Endothelial cell of umbilical vein (primary cell): ENCODE results near the gene FBXO8. TPM values are rescaled to one million over a fixed set of nuclear protein-coding genes. Genes with fewer than 3 reads are reported as not detected.

ENCODE experiments used
- BruUV-seq: library from RNA; stranded (reverse); fragments of 400-500 nt; replicated peaks from 2 replicates; lab custom pipeline; 2021; lab: Mats Ljungman, UMichigan
- CTCF ChIA-PET: fragments of 300-600, 350-600 bp; sonication (Branson Sonifier 250); formaldehyde crosslinking; loops from one replicate; lab custom pipeline; 2021; ENCODE audit warnings: antibody characterized with exemption, inconsistent platforms; lab: Charles Lee
- POLR2A ChIA-PET: fragments of 300-600, 350-600 bp; sonication (Branson Sonifier 250); formaldehyde crosslinking; loops from one replicate; lab custom pipeline; 2021; ENCODE audit warnings: antibody characterized with exemption, inconsistent platforms; lab: Charles Lee
- DNase-seq: peaks from one replicate; pipeline ENCODE4 v3.0.0-alpha.2; 2011; ENCODE audit warnings: low read depth, low spot score
- FAIRE-seq: peaks from 2 replicates; lab custom pipeline; 2011; peaks lifted over from hg19 to GRCh38; lab: Jason Lieb, UNC
- H2AFZ ChIP-seq: 2 replicates; pipeline ENCODE4 v1.6.0; 2012; ENCODE audit warnings: low read depth, low read length, control low read depth, inconsistent platforms
- H3K27ac ChIP-seq: 2 replicates; pipeline ENCODE4 v1.5.1; 2011; ENCODE audit warnings: low read depth, mild to moderate bottlenecking, control low read depth, low read length, moderate library complexity; ENCODE audit not compliant: insufficient read depth
- H3K27me3 ChIP-seq, 2 experiments: 2 replicates each; pipeline versions ENCODE4 v1.6.0 to v1.6.1; 2011; ENCODE audit warnings: low read length in 2 of 2, mixed read lengths in 1 of 2; ENCODE audit not compliant: control insufficient read depth in 2 of 2, insufficient read depth in 2 of 2
- H3K36me3 ChIP-seq, 2 experiments: 2 replicates in 1 of 2; 3 replicates in 1 of 2; pipeline ENCODE4 v1.5.1; 2011; ENCODE audit warnings: low read length in 2 of 2, mild to moderate bottlenecking in 1 of 2, moderate library complexity in 1 of 2; ENCODE audit not compliant: control insufficient read depth in 2 of 2, insufficient read depth in 2 of 2; ENCODE audit errors: extremely low read depth in 1 of 2
- H3K4me1 ChIP-seq: 3 replicates; pipeline ENCODE4 v1.5.1; 2011; ENCODE audit warnings: mild to moderate bottlenecking, low read length; ENCODE audit not compliant: control insufficient read depth, insufficient read depth; ENCODE audit errors: extremely low read depth
- H3K4me2 ChIP-seq: 2 replicates; pipeline ENCODE4 v1.6.1; 2011; ENCODE audit warnings: low read length, control low read depth, mixed read lengths; ENCODE audit not compliant: insufficient read depth
- H3K4me3 ChIP-seq, 3 experiments: fragments of 200-600 bp in 1 of 3; sonication (generic), shearing (Covaris generic) in 1 of 3; replicated peaks in 1 of 3; 2 replicates each; pipeline ENCODE4 v1.5.1; 2011 to 2016; ENCODE audit warnings: control low read depth in 3 of 3, low read length in 3 of 3, mild to moderate bottlenecking in 2 of 3, inconsistent platforms in 1 of 3, low read depth in 1 of 3, moderate library complexity in 1 of 3; ENCODE audit not compliant: insufficient read depth in 1 of 3
- H3K79me2 ChIP-seq: 2 replicates; pipeline ENCODE4 v1.6.0; 2012; ENCODE audit warnings: low read length, inconsistent platforms; ENCODE audit not compliant: control insufficient read depth, insufficient read depth
- H3K9ac ChIP-seq: replicated peaks from 2 replicates; pipeline ENCODE3; 2011; ENCODE audit warnings: low read length, control low read depth; ENCODE audit not compliant: insufficient read depth; ENCODE audit errors: extremely low read depth
- H3K9me1 ChIP-seq: replicated peaks from 3 replicates; pipeline ENCODE4 v1.6.0; 2011; ENCODE audit warnings: mild to moderate bottlenecking, low read length; ENCODE audit not compliant: control insufficient read depth, insufficient read depth; ENCODE audit errors: extremely low read depth
- H3K9me3 ChIP-seq: replicated peaks from 2 replicates; pipeline ENCODE4 v1.5.1; 2012; ENCODE audit warnings: low read length, inconsistent platforms; ENCODE audit not compliant: control insufficient read depth, insufficient read depth
- H4K20me1 ChIP-seq: replicated peaks from 2 replicates; pipeline ENCODE3; 2011; ENCODE audit warnings: mild to moderate bottlenecking, low read length; ENCODE audit not compliant: control insufficient read depth, insufficient read depth; ENCODE audit errors: extremely low read depth
- EZH2 ChIP-seq: IDR thresholded peaks from 2 replicates; pipeline ENCODE4 v1.6.1; 2012; ENCODE audit warnings: borderline replicate concordance, low read depth, mild to moderate bottlenecking, moderate library complexity, low read length, inconsistent platforms; ENCODE audit not compliant: severe bottlenecking
- FOS ChIP-seq: IDR thresholded peaks from 2 replicates; pipeline ENCODE4 v1.6.1; 2011; ENCODE audit warnings: mild to moderate bottlenecking, low read length, moderate library complexity, borderline replicate concordance; ENCODE audit not compliant: insufficient read depth
- GATA2 ChIP-seq: IDR thresholded peaks from 2 replicates; pipeline ENCODE4 v1.7.0; 2011; ENCODE audit warnings: low read depth, mild to moderate bottlenecking, moderate library complexity, mixed read lengths, low read length; ENCODE audit not compliant: insufficient read length, insufficient read depth
- JUN ChIP-seq: IDR thresholded peaks from 2 replicates; pipeline ENCODE4 v1.6.1; 2011; ENCODE audit warnings: borderline replicate concordance, low read depth; ENCODE audit not compliant: insufficient read length, insufficient read depth
- MYC ChIP-seq: IDR thresholded peaks from one replicate; pipeline ENCODE4 v1.6.1; 2011; ENCODE audit warnings: mild to moderate bottlenecking, low read depth, low read length
- POLR2A ChIP-seq: IDR thresholded peaks from 2 replicates; pipeline ENCODE4 v1.6.1; 2012; ENCODE audit warnings: low read depth, mild to moderate bottlenecking, control low read depth, low read length
- POLR2AphosphoS5 ChIP-seq: IDR thresholded peaks from 2 replicates; pipeline ENCODE4 v1.6.1; 2012; ENCODE audit warnings: low read depth, mild to moderate bottlenecking, control low read depth, low read length, moderate library complexity; ENCODE audit not compliant: insufficient read depth
- dilution Hi-C: fragments of 300-500 bp; cut with MboI; formaldehyde crosslinking; loops from one replicate; pipeline ENCODE4 v1.15.0; 2019; ENCODE audit warnings: low sequenced_read_pairs; ENCODE audit not compliant: extremely low pct_ligation_motif_present
- intact Hi-C: fragments of 100-400 bp; cut with micrococcal nuclease; formaldehyde crosslinking; loops from one replicate; pipeline ENCODE4 v1.10.0; 2022
- polyA plus RNA-seq, 4 experiments: library from polyadenylated mRNA; depleted of rRNA in 3 of 4; stranded (reverse) in 3 of 4; unstranded in 1 of 4; fragments of >200 nt; gene quantifications; 2 replicates each; pipeline versions ENCODE4 v1.2.1 to v1.2.3, GENCODE V29; 2011 to 2012; ENCODE audit warnings: missing spikeins in 1 of 4
- total RNA-seq: library from RNA; stranded (reverse); gene quantifications from 2 replicates; pipeline ENCODE4 v1.2.3, GENCODE V29; 2021
- TF ChIP-seq, protein P1 (sequence below), 2 donors: IDR thresholded peaks; 1 replicate in 1 of 2; 2 replicates in 1 of 2; pipeline ENCODE4 v1.5.1; 2011; ENCODE audit warnings: low read length in 2 of 2, mild to moderate bottlenecking in 2 of 2, moderate library complexity in 2 of 2, control low read depth in 1 of 2, inconsistent platforms in 1 of 2, low read depth in 1 of 2; ENCODE audit not compliant: insufficient read depth in 1 of 2; ENCODE audit errors: extremely low read depth in 1 of 2
- TF ChIP-seq, protein P2 (sequence below): IDR thresholded peaks from 2 replicates; pipeline ENCODE4 v1.6.1; 2011; ENCODE audit not compliant: insufficient read depth, insufficient read length

FBXO8 gene
- total and polyA plus RNA-seq, 2 donors (not counting 3 experiments of a cell fraction or from before 2014, with no cell fraction given) = 9.9 to 14.5 TPM

GRCh38 chr4:174245714-174246113, 37.8 kb downstream of the FBXO8 start:
- intact Hi-C loops (no loop called here), dilution Hi-C loops (no loop called here)
- TF ChIP-seq, protein P1, sequence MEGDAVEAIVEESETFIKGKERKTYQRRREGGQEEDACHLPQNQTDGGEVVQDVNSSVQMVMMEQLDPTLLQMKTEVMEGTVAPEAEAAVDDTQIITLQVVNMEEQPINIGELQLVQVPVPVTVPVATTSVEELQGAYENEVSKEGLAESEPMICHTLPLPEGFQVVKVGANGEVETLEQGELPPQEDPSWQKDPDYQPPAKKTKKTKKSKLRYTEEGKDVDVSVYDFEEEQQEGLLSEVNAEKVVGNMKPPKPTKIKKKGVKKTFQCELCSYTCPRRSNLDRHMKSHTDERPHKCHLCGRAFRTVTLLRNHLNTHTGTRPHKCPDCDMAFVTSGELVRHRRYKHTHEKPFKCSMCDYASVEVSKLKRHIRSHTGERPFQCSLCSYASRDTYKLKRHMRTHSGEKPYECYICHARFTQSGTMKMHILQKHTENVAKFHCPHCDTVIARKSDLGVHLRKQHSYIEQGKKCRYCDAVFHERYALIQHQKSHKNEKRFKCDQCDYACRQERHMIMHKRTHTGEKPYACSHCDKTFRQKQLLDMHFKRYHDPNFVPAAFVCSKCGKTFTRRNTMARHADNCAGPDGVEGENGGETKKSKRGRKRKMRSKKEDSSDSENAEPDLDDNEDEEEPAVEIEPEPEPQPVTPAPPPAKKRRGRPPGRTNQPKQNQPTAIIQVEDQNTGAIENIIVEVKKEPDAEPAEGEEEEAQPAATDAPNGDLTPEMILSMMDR (IDR thresholded peaks at IDR 0.05; ENCODE audit: extremely low read depth in 1 of 2, insufficient read depth in 1 of 2, low read depth in 1 of 2, low read length in 2 of 2) = no peak
- TF ChIP-seq FOS = no peak
- TF ChIP-seq EZH2 = no peak
- no peak for TF ChIP-seq POLR2A
- no peak for TF ChIP-seq MYC
- TF ChIP-seq GATA2 = no peak
- TF ChIP-seq, protein P2, sequence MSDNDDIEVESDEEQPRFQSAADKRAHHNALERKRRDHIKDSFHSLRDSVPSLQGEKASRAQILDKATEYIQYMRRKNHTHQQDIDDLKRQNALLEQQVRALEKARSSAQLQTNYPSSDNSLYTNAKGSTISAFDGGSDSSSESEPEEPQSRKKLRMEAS = no peak
- TF ChIP-seq JUN = no peak
- no peak for TF ChIP-seq POLR2AphosphoS5
- no peak for DNase-seq
- H4K20me1 ChIP-seq = no peaks in the 10 kb centered on the region
- H3K9me3 ChIP-seq = no peaks in the 10 kb centered on the region
- BruUV-seq = no TSS peak
- no peaks in the 10 kb centered on the region for H3K4me1 ChIP-seq
- no peaks in the 10 kb centered on the region for H3K79me2 ChIP-seq
- CTCF ChIA-PET = no interaction called here
- no peak overlapping the region for H3K27ac ChIP-seq
- no peak overlapping the region for H3K4me2 ChIP-seq
- POLR2A ChIA-PET = no interaction called here
- H3K9me1 ChIP-seq = no peaks in the 10 kb centered on the region
- no peak overlapping the region for H3K4me3 ChIP-seq
- FAIRE-seq = no peak
- no peaks in the 10 kb centered on the region for H3K36me3 ChIP-seq
- no peaks in the 10 kb centered on the region for H3K27me3 ChIP-seq
- no peak overlapping the region for H2AFZ ChIP-seq
- H3K9ac ChIP-seq = no peak overlapping the region
